HG03378 (cell line): Measurements from ENCODE around the gene HRAS.
"Not testable (repeated sequence)": the region's sequence is repeated elsewhere in the genome, so short reads cannot be mapped to it uniquely, and the experiment has no call there.

Experiments
- ATAC-seq: cut with Tn5 transposase; IDR thresholded peaks from one replicate; pipeline ENCODE4 v1.9.1; 2021; ENCODE audit warnings: mild to moderate bottlenecking, moderate library complexity; ENCODE audit not compliant: unreplicated experiment

The HRAS gene

DNA sequence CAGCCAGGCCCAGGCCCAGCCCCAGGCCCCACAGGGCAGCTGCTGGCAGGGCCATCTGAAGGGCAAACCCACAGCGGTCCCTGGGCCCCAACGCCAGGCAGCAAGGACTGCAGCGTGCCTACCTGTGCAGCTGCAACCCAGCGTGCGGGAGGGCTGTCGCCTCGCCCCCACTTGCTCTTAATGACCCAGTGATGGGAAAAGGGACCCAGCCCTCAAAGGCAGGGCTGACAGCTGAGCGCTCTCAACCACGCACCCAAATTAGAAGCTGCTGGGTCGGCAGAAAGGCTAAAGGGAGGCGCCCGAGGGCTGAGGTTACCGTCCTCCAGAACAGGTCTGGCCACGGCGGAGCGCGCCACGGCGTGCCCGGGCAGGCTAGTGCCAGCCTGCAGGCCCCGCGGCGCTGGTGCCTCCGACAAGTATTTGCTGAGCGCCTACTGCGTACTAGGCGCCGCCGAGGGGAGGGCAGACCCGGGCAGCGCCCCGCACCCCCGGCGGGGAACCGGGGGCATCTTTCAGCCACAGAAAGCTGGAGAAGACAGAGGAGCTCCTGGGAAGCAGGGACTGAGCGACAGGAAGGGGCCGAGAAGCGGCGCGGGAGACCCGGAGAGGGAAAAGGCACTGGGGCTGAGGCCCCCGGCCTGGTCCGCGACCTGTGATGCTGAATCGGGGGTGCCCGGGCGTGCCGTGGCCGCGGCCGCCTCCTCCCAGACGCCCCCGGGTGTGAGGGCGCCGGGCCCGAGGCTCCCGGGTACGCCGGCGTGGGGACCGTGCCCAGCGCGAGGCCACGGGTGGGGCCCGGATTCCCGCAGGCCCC, 773 bp downstream of the HRAS start:
- no peak for ATAC-seq

GRCh38 chr11:533586-534395, 1.6 kb downstream of the HRAS start:
- ATAC-seq = no peak

- ATAC-seq = no peak
These were observed 2.3 kb downstream of the HRAS start for GRCh38 chr11:532986-533585.

DNA sequence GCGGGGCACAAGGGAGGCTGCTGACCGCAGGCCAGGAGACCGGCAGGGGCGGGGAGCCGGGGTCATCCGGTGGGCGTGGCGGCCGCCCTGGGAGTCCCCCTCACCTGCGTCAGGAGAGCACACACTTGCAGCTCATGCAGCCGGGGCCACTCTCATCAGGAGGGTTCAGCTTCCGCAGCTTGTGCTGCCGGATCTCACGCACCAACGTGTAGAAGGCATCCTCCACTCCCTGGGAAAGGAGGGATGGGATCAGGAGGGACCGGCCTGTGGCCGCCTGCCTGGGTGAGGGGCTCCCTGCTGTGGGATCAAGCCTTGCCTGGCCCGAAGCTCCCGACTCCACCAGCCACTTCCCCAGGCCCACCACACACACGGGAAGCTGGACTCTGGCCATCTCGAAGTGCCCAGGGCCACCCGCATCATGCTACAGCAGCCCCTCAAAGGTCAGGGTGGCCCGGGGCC, 2.8 kb downstream of the HRAS start:
- ATAC-seq = no peak

GRCh38 chr11:531919-532526, 3.4 kb downstream of the HRAS start:
- ATAC-seq = no peak

- ATAC-seq = no peak
These were observed 4.2 kb downstream of the HRAS start for GRCh38 chr11:530960-531831.

- no peak for ATAC-seq
These were observed 5.5 kb downstream of the HRAS start for GRCh38 chr11:529728-530411.

DNA sequence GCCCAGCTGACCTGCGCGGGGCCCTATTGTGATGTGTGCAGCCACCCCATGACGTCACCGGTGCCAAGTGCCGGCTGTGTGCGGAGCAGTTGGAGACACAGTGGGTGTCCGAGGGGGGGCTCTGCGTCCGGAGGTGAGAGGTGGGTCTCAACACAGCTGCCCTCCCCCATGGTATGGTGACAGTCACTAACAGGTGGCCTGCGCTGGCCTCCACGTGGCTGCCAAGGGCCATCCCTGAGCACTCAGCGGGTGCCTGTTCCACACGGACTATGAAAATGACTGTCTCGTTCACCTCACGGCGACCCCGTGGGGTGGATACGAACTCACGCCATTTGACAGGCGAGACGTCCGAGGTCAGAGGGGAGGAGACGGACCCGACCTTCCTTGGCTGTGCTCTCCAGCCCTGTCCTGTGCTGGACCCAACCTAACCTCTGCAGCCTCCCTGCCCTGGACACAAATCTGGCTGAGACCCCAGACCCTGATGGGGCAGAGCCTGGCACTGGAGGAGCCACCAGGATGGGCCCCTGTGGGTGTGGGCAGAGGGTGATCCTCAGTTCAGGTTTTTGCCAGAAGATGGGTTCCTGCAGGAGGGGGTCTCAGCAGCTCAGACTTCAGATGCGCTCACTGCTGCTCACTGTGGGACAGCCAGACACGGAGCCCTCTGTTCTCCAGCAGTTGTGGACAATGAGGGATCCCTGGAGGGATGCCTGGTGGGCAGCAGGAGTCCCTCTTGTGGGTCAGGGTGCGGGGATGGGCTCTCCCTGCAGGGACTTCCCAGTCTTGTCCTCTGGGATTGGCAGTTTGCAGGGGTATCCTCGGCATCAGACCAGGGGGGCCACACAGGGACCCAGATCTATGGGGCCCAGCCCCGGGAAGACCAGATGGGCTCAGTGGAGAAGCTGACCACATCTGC, 6.3 kb downstream of the HRAS start:
- ATAC-seq = no peak

- ATAC-seq = no peak
These were observed 7.1 kb downstream of the HRAS start for GRCh38 chr11:528166-528814.

DNA sequence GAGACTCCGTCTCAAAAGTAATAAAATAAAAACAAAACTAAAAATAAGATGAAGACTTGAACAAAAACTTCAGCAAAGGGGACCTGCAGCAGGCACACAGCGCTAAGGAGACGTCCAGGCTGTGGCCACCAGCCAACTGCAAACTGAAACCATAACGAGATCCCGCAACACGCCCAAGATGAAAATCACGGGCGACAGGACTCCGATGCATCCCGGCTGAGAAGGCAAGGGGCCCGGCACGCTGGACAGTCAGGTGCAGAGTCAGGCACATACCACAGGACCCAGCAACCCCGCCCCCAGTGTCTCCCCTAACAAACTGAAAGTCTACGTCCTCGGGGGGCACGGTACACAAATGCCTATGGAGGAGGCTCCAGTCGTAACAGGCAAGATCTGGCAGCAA, 9.2 kb downstream of the HRAS start:
- no peak for ATAC-seq

GRCh38 chr11:521177-521688, 14.1 kb downstream of the HRAS start:
- ATAC-seq = no peak

GRCh38 chr11:520428-521176, 14.8 kb downstream of the HRAS start:
- no peak for ATAC-seq

GRCh38 chr11:518463-519202, 16.7 kb downstream of the HRAS start:
- no peak for ATAC-seq

DNA sequence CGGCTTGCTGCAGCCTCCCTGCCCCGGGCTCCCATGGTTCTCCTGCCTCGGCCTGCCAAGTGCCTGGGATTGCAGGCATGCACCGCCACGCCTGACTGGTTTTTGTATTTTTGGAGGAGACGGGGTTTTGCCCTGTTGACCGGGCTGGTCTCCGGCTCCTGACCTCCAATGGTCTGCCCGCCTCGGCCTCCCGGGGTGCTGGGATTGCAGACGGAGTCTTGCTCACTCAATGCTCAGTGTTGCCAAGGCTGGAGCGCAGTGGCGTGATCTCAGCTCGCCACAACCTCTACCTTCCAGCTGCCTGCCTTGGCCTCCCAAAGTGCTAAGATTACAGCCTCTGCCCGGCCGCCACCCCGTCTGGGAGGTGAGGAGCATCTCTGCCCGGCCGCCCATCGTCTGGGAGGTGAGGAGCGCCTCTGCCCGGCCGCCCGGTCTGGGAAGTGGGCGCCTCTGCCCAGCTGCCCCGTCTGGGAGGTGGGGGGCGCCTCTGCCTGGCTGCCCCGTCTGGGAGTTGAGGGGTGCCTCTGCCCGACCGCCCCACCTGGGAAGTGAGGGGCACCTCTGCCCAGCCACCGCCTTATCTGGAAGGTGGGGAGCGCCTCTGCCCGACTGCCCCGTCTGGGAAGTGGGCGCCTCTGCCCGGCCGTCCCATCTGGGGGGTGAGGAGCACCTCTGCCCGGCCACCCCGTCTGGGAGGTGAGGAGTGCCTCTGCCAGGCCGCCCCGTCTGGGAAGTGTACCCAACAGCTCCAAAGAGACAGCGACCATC, 18.3 kb downstream of the HRAS start:
- ATAC-seq = not testable (repeated sequence)

- ATAC-seq = no peak
These were observed 19.0 kb downstream of the HRAS start for GRCh38 chr11:516400-516799.

- ATAC-seq = no peak
These were observed 20.2 kb downstream of the HRAS start for GRCh38 chr11:515131-515530.
